ENCODE measurements around the gene COL4A2.

The COL4A2 gene

GRCh38 chr13:110402299-110403069 lies 95.4 kb downstream of the COL4A2 start:
- no peak for DNase-seq (ENCODE audit: low spot score)

GRCh38 chr13:110403315-110403714 lies 96.2 kb downstream of the COL4A2 start:
- no peak for DNase-seq (ENCODE audit: low spot score)

- DNase-seq (ENCODE audit: low spot score), result no peak
These were observed 96.6 kb downstream of the COL4A2 start for GRCh38 chr13:110403721-110404120.

- no peak for DNase-seq (ENCODE audit: low spot score)
These were observed 97.2 kb downstream of the COL4A2 start for GRCh38 chr13:110404321-110404720.

- no peak for DNase-seq (ENCODE audit: low spot score)
These were observed 98.7 kb downstream of the COL4A2 start for GRCh38 chr13:110405597-110406450.

- no peak for DNase-seq (ENCODE audit: low spot score)
These were observed 99.9 kb downstream of the COL4A2 start for GRCh38 chr13:110407021-110407420.

GRCh38 chr13:110407531-110407930 lies 100.4 kb downstream of the COL4A2 start:
- DNase-seq (ENCODE audit: low spot score), result no peak

GRCh38 chr13:110408286-110408685 lies 101.2 kb downstream of the COL4A2 start:
- no peak for DNase-seq (ENCODE audit: low spot score)

- DNase-seq (ENCODE audit: low spot score), result no peak
These were observed 102.5 kb downstream of the COL4A2 start for GRCh38 chr13:110409581-110409992.

GRCh38 chr13:110410000-110410399 lies 102.9 kb downstream of the COL4A2 start:
- no peak for DNase-seq (ENCODE audit: low spot score)

- no peak for DNase-seq (ENCODE audit: low spot score)
These were observed 104.0 kb downstream of the COL4A2 start for GRCh38 chr13:110410936-110411687.

GRCh38 chr13:110411688-110412059 lies 104.6 kb downstream of the COL4A2 start:
- no peak for DNase-seq (ENCODE audit: low spot score)

- peak; percentile 82 for DNase-seq (ENCODE audit: low spot score)
These were observed 105.2 kb downstream of the COL4A2 start for GRCh38 chr13:110412132-110412914.

GRCh38 chr13:110413016-110413675 lies 106.1 kb downstream of the COL4A2 start:
- DNase-seq (ENCODE audit: low spot score), result no peak

- DNase-seq (ENCODE audit: low spot score), result no peak
These were observed 106.6 kb downstream of the COL4A2 start for GRCh38 chr13:110413676-110414040.

- DNase-seq (ENCODE audit: low spot score), result no peak
These were observed 107.2 kb downstream of the COL4A2 start for GRCh38 chr13:110414283-110414682.

GRCh38 chr13:110414931-110415330 lies 107.8 kb downstream of the COL4A2 start:
- DNase-seq (ENCODE audit: low spot score), result no peak

- no peak for DNase-seq (ENCODE audit: low spot score)
These were observed 108.6 kb downstream of the COL4A2 start for GRCh38 chr13:110415669-110416068.

GRCh38 chr13:110416131-110417025 lies 109.3 kb downstream of the COL4A2 start:
- no peak for DNase-seq (ENCODE audit: low spot score)

- no peak for DNase-seq (ENCODE audit: low spot score)
These were observed 111.9 kb downstream of the COL4A2 start for GRCh38 chr13:110418944-110419343.

Data from NAMALWA (cell line).